Stimulated activated CD4-positive, alpha-beta T cell treated with anti-CD3 and anti-CD28 coated beads, TNF-alpha, amount 100 ng/mL, for 1 hour (primary cell): ENCODE data around the gene TMEM237.

Experiments used
- DNase-seq, 3 donors: peaks; one replicate each; pipeline ENCODE4 v3.0.0-alpha.2; 2020; ENCODE audit warnings: low read depth in 3 of 3, low spot score in 1 of 3

Gene TMEM237

DNA sequence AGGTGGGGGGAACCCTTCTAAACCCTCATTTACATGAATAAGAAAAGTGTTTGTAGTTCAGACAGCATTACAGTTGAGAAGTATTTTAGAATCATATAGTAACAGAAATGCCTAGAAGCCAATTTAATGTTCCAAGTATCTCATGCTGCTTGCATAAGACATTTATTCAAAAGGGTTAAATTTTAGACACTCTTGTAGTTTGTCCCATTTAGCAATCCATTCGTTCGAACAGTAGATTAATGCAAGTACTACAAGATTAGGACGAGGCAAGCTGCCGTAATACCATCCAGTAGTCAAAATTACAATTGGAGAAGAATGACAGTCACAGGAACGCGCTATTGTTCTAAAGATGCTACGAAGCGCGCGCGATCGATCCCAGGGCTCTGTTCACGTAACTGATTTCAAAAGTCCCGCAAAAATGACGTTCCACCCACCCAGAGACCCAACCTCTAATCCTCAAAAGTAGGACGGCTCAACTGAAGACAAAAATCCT is 1.2 kb downstream of the TMEM237 start:
- peak in 1 of 3 donors; percentile 6 for DNase-seq

DNA sequence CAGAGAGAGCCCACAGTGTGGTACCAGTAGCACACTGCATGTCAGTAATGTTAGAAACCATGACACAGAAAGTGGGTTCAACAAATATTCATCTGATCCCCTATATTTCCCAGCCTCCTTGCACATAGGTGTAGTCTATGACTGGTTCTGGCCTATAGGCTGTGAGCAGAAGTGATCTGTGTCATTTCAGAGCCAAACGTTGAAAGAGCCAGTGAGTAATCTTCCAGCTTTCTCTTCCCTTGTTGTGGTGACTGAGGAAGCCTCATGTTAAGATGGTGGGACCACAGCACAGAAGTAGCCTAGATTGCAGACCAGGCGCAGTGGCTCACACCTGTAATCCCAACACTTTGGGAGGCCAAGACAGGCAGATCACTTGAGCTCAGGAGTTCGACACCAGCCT is 4.1 kb downstream of the TMEM237 start:
- DNase-seq: no peak

DNA sequence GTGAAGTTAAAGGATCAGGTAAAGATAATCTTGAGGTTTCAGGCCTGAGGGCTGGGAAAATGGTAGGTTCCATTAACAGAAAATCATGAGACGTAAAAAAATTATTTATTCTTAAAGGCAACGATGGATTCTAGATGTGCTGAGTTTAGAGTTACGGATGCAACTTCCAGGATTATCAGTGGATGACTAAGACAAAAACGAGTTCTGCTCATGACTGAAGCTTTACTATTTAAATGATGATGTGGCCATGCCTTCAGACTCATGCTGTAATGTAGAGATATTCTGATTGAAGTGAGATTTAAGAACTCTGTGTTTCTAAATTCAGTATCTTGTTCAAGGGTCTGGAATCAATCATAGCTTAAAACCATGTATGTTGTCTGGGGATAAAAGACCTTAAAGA is 5.0 kb downstream of the TMEM237 start:
- no peak for DNase-seq

DNA sequence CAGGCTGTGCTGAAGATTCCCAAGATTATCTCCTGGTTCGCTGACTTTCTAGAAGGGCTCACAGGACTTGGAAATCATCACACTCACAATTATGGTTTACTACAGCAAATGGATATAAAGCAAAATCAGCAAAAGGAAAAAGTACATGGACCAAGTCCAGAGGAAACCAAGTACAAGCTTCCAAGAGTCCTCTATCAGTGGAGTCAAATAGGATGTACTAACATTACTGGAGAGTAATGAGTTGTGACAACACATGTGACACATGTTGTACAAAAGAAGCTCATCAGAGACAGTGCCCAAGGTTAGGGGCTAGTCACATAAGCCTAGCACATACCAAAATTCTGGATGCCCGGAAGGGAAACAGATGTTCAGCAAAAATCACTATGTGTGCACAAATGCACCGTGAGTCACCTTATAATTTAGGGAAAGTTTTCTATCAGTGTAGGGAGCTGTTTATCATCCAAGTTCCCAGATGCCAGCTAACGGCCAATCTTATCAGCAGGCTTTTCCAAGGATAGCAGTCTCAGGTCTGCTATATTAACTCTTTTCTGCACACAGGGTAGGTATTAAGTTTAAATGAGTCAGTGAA is 9.5 kb downstream of the TMEM237 start:
- DNase-seq: no peak

DNA sequence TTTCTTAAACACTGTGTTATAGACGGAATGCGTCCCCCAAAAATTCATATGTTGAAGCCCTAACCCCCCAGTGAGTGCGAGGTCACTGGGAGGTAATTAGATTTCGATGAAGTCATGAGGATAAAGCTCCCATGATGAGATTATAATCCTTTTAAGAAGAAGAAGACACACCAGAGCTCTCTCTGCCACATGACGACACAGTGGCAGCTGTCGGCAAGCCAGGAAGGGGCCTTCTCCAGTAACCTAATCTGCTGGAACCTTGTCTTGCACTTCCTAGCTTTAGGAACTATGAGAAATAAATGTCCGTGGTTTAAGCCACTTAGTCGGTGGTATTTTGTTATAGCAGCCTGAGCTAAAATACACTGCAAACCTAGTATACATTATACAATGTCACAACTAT is 12.3 kb downstream of the TMEM237 start:
- no peak for DNase-seq

DNA sequence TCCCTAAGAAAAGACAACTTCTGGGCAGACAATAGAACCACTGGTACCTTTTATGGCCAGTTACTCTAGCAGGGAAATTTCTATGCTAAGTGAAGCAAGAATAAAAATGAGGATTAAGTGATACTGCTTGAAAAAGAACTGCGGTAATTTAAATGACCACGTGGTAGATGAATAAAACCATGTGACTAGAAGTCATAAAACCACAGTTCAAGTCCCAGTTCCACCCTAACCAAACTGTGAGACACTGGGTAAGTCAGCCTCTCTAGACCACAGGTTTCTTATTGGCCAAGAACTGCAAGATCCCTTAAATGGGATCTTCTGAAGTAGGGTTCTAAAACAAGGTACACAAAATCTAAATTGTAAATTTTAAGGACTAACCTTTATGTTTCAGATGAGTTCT is 12.7 kb downstream of the TMEM237 start:
- no peak for DNase-seq

DNA sequence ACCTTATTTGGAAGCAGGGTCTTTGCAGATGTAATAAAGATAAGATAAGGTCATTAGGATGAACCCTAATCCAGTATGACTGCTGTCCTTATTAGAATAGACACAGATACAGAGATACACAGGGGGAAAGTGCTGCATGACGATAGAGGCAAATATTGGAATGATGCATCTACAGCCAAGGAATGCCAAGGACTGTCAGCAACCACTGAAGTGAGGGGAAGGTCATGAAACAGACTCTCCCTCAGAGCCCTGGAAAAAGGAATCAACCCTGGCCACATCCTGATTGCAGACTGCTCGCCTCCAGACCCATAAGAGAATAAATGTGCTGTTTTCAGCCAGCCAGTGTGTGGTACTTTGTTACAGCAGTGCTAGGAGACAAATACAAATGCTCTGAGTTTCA is 14.8 kb downstream of the TMEM237 start:
- DNase-seq: no peak

DNA sequence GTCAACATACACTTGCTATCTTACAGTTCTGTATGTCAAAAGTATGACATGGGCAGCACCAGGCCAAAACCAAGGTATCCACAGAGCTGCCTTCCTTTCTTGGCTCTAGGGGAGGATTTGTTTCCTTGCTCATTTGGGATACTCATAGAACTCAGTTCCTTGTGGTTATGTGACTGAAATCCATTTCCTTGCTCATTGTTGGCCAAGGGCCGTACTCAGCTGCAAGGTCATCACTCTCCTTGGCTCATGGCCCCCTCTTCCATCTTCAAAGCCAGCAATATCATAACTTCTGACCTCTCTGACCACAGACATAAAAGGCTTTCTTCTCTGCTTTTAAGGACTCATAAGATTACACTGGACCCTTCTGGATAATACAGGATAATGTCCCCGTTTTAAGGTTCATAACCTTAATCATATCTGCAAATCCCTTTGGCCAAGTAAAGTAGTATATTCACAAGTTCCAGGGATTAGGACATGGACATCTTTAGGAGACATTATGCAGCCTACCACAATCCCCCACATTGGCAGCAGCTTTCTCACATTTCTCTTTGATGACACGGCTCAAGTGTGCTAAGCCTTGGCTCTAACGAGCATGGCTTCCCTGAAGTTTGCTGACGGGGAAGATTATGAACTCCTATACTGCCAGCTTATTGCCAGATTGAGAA is 20.9 kb downstream of the TMEM237 start:
- no peak for DNase-seq

DNA sequence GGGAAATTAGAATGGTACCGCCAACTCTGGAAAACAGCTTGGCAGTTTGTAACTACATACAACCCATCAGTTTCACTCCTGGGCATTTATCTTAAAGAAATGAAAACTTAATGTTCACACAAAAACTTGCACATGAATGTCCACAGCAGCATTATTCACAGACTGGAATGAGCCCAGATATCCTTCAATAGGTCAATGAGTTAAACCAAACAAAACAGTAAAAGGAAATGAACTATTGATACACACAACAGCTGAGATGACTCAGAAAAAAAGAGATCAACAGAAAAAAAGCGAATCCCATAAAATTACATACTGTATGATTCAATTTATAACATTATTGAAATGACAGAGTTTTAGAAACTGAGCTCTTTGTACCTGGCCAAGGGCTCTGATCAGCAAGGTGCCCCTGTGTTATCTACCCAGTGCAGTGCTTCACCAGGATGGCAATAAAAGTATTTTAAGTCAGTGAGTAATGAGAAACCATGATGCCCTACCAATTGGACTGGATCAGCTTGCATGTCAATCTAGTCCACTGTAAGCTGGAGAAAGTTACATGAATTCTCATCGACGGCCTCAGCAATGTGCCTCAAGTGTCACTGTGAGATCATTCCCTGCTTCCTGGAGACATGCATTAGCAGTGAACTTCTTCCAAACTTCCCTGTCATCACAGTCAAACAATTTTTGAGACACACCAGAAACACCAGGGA is 21.9 kb downstream of the TMEM237 start:
- no peak for DNase-seq

DNA sequence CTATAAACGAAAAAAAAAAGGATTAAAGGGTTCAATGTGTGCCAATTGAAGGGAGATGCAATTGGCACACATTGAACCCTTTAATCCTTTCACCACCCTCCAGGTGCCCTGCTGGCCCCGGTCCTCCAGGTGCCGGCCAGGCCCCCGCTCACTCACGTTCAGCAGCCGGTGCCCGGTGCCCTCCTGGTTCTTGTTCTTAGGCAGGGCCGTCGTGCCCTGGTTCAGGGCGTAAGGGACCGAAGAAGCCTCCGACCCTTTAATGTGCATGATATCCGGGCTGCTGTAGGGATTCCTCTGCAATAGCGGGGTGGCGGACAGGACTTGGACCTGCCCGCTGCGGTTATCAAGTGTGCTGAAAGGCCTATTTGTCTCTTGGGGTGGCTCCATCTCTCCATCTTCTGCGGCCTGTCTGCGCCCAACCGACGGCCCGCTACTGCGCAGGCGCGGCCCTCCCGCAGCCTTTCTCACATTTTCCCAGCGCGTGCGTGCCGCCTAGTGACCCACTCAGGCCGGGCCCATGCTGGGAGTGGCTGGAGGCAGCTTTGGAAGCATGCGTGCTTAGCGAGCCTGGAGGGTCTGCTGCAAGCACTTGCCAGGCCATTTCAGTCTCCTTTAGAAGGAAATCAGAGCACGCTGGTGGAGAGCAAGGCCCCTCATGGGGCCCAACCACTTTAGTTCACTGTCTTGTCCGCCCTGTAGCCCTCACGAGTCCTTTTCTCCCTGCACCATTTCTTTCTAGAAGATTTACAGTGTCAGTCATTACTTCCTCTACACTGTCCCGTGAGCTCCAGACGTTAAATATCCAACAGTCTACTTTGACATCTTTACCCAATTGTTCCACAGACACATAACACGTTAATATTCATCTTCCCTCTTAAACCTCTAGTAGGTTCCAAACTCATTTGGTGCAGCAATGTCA is 24.3 kb downstream of the TMEM237 start:
- DNase-seq: no peak

DNA sequence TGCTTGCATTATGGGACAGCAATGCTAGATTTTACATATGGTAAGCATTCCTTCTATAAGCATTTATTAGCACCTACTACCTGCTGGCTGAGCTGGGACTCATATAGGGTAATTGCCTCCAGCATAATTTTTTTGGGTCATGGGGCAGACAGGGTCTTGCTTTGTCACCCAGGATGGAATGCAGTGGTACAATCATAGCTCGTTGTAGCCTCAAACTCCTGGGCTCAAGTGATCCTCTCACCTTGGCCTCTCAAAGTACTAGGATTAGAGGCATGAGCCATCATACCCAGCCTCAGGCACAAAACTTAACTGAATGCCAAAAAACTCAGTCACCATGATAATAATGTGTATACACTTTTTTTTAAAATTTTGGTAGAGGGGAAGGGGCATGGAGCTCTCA is 35.3 kb downstream of the TMEM237 start:
- DNase-seq: no peak

DNA sequence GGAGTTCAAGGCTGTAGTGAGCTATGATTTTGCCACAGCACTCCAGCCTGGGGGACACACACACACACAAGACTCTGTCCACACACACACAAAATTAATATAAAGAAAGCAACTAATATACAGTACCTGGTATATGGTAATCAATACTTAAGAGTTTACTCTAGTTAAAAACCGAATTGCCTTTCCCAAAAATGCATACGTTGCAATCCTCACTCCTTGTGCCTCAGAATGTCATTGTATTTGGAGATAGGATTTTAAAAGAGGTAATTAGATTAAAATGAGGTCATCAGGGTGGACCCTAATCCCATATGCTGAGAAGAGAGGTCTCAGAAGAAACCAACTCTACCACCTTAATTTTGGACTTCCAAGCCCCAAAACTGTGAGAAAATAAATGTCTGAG is 35.7 kb downstream of the TMEM237 start:
- DNase-seq: no peak

DNA sequence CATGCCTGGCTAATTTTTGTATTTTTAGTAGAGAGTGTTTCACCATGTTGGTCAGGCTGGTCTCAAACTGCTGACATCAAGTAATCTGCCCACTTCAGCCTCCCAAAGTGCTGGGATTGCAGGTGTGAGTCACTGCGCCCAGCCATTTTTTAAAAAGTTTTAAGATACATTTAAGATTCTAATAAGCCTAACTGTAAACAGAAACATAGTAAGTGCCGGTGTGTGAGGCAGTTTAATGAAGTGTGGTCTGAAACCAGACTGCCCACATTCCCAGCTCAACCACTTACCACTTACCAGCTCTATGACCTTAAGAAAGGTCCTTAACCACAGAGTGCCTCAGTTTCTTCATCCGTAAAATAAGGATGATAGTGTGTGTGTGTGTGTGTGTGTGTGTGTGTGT is 42.4 kb downstream of the TMEM237 start:
- no peak for DNase-seq

DNA sequence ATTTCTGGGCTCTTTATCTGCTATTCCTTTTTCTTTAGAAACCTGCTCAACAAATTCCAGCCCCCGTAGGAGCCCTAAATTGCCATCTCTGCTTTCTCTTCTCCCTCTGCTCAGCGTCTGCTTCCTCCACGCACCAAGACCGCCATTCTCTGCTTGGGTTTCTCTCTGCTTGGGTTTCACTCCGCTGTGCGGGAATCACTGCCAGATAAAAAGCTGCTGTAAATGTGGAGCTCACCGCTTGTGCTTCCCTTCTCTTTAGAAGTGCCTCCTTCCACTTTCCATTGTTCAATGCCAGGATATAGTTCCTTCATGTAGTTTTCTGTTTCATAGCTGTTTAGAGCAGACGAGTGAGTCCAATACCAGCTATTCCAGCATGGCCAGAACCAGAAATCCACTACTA is 45.9 kb downstream of the TMEM237 start:
- DNase-seq: no peak

DNA sequence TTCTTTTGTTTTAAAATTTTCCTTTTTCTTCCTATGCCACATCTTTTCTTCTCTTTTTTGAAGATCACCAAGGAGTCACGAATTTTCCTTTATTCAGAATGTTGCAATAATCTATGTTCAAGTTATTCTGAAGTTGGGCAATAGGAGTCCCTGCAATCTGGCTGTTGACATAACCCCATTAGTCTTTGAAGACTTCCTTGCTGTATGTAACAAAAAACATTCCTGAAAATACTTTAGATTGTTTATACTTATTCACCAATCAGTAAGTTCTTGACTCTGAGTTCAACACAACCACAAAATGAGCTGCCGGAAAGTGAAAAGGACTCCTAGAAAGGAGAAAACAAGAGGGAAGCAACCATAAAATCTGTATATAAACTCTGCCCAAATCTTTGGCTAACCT is 62.8 kb downstream of the TMEM237 start:
- DNase-seq: no peak

DNA sequence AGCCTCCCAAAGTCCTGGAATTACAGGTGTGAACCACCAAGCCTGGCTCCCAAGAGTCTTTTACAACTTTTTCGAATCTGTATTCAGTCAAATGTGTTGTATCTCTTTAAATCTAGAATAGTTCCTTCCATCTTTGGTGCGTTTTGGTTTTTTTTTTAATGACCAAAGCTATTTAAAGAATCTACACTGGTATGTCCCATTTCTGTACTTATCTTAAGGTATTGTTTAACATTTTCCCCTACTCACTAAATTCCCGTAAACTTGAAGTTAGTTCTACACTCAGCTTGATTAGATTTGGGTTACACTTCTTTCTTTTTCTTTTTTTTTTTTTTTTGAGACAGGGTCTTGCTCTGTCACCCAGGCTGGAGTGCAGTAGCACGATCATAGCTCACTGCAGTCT is 63.8 kb downstream of the TMEM237 start:
- no peak for DNase-seq

DNA sequence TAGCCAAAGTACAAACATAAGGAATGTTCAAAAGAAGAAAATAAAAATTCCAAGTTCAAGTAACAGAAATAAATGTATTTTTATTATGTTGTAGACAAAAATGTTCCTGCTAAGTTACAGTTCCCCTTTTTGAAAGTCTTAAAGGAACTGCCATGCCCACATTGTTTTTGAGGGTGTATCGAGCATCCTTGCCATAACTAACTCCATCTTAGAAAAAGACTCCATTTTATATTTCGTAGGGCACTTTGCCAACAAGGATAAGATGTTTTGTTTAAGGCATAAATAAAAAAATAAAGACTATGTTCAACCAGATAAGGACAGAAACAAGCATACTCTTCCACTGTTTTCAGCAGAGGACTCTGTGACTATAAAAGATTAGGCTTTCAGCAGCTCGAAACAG is 67.3 kb downstream of the TMEM237 start:
- DNase-seq: no peak

DNA sequence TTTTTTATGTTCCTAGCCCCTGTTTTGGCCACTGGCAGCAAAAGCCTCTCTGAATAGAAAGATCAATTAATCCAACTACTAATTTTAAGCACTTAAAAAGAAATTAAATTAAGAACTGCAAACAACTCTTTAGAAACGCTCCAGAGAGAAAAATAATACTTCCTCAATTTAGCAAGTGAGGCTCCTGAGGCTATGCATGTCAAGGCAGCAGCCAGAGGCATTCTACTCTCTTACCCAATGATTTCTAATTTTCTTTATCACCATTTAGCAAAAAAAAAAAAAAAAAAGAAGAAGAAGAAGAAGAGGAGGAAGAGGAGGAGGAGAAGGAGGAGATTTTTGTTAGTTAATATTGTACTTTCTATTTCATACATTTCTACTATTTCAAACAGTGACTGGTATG is 68.5 kb downstream of the TMEM237 start:
- DNase-seq: no peak

DNA sequence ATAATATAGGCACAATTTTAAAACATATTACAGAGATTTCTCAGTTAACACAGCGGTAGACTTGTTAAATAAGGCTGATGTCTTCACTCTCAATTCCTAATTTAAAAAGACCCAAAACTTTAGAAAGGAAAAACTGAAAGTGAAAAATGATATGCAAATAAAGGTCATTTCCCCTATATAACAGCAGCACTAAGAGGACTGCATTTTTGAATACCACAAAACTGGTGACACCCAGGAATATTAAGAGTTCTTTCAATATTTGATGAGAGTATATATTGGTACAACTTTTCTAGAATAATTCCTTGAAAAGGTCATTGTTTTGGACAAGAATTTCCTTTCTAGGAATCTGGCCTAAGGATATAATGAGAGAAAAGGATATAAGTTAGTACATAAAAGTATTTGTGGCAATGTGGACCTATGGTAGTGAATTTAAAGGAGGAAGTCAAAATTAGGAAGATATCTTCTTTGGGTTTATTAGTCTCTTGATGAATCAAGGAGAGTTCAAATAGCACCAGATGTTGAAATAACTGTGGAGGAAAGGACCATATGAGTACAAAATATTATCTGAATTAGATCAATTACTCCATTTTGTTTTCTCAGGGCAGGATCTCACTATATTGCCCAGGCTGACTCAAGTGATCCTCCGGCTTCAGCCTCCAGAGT is 70.3 kb downstream of the TMEM237 start:
- DNase-seq: no peak
